ENCODE results near the gene NUP153.

The NUP153 gene

GRCh38 chr6:17656092-17656491, 50.6 kb downstream of the NUP153 start:
- DNase-seq: no peak

- DNase-seq: no peak
Measured at GRCh38 chr6:17653198-17653882, 53.4 kb downstream of the NUP153 start.

GRCh38 chr6:17650656-17651309, 55.9 kb downstream of the NUP153 start:
- DNase-seq: no peak

- no peak for DNase-seq
Measured at GRCh38 chr6:17648745-17649144, 58.0 kb downstream of the NUP153 start.

GRCh38 chr6:17640477-17640917, 66.2 kb downstream of the NUP153 start:
- DNase-seq: no peak

- DNase-seq: no peak
Measured at GRCh38 chr6:17638212-17638715, 68.5 kb downstream of the NUP153 start.

- no peak for DNase-seq
Measured at GRCh38 chr6:17635568-17635967, 71.2 kb downstream of the NUP153 start.

- DNase-seq: no peak
Measured at GRCh38 chr6:17633465-17634188, 73.1 kb downstream of the NUP153 start.

- no peak for DNase-seq
Measured at GRCh38 chr6:17632934-17633333, 73.8 kb downstream of the NUP153 start.

- DNase-seq: no peak
Measured at GRCh38 chr6:17630511-17631073, 76.1 kb downstream of the NUP153 start.

- DNase-seq: no peak
Measured at GRCh38 chr6:17629824-17630510, 76.8 kb downstream of the NUP153 start.

- DNase-seq: no peak
Measured at GRCh38 chr6:17628873-17629272, 77.9 kb downstream of the NUP153 start.

- no peak for DNase-seq
Measured at GRCh38 chr6:17624396-17624795, 82.3 kb downstream of the NUP153 start.

- no peak for DNase-seq
Measured at GRCh38 chr6:17622144-17622543, 84.6 kb downstream of the NUP153 start.

- no peak for DNase-seq
Measured at GRCh38 chr6:17621003-17621402, 85.7 kb downstream of the NUP153 start.

GRCh38 chr6:17615794-17616193, 90.9 kb downstream of the NUP153 start:
- DNase-seq: no peak

- no peak for DNase-seq
Measured at GRCh38 chr6:17612048-17612447, 94.7 kb downstream of the NUP153 start.

- no peak for DNase-seq
Measured at GRCh38 chr6:17610835-17611234, 95.9 kb downstream of the NUP153 start.

GRCh38 chr6:17606606-17607005, 100.1 kb downstream of the NUP153 start:
- DNase-seq: no peak

- DNase-seq: no peak
Measured at GRCh38 chr6:17602888-17603287, 103.8 kb downstream of the NUP153 start.

GRCh38 chr6:17601386-17601703, 105.4 kb downstream of the NUP153 start:
- no peak for DNase-seq

- peak; percentile 45 for DNase-seq
Measured at GRCh38 chr6:17600527-17601385, 106.0 kb downstream of the NUP153 start.
